HEK293 (cell line): ENCODE results near the gene HSF2.

Source experiments
- CTCF ChIA-PET: fragments of 350-600 bp; formaldehyde crosslinking; extraction: SDS; loops from one replicate; lab custom pipeline; 2021; ENCODE audit warnings: antibody characterized with exemption; lab: Yijun Ruan, JAX
- POLR2A ChIA-PET: fragments of 300-600 bp; formaldehyde crosslinking; extraction: SDS; loops from one replicate; lab custom pipeline; 2020; ENCODE audit warnings: antibody characterized with exemption, inconsistent platforms; lab: Yijun Ruan, JAX
- H3K27ac ChIP-seq: fragments of 200-500 bp; sonication (Bioruptor generic); 2 replicates; pipeline ENCODE4 v1.5.1; 2014; ENCODE audit warnings: low read depth, low read length, control low read depth, inconsistent platforms; ENCODE audit errors: extremely low read depth
- H3K36me3 ChIP-seq, 2 experiments: fragments of 200-500 bp in 1 of 2; sonication (Bioruptor generic) in 1 of 2; 1 replicate in 1 of 2; 2 replicates in 1 of 2; pipeline ENCODE4 v1.5.1; 2014 to 2017; ENCODE audit warnings: inconsistent platforms in 2 of 2, low read length in 2 of 2; ENCODE audit not compliant: control insufficient read depth in 2 of 2, insufficient read depth in 1 of 2
- H3K4me1 ChIP-seq: fragments of 200-500 bp; sonication (Bioruptor generic); 2 replicates; pipeline ENCODE4 v1.5.1; 2014; ENCODE audit warnings: mild to moderate bottlenecking, low read length, inconsistent platforms; ENCODE audit not compliant: control insufficient read depth, insufficient read depth
- H3K4me3 ChIP-seq: 2 replicates; pipeline ENCODE4 v1.5.1; 2011; ENCODE audit warnings: low read depth, mild to moderate bottlenecking, control low read depth, low read length, moderate library complexity
- H3K9me3 ChIP-seq: fragments of 200-500 bp; sonication (Bioruptor generic); 2 replicates; pipeline ENCODE4 v1.5.1; 2014; ENCODE audit warnings: low read depth, low read length, inconsistent platforms; ENCODE audit not compliant: control insufficient read depth, insufficient read depth
- SCRT2 ChIP-seq: fragments of 450-650 bp; formaldehyde crosslinking; IDR thresholded peaks from 2 replicates; pipeline ENCODE4 v1.5.1; 2016; ENCODE audit warnings: missing biosample characterization, missing genetic modification characterization
- ZBTB20 ChIP-seq: fragments of 450-650 bp; formaldehyde crosslinking; IDR thresholded peaks from 2 replicates; pipeline ENCODE4 v1.5.1; 2016; ENCODE audit warnings: missing biosample characterization, missing genetic modification characterization
- ZNF138 ChIP-seq: fragments of 450-650 bp; formaldehyde crosslinking; IDR thresholded peaks from 2 replicates; pipeline ENCODE4 v1.5.1; 2016; ENCODE audit warnings: missing biosample characterization, missing genetic modification characterization, borderline replicate concordance
- ZNF266 ChIP-seq: fragments of 450-650 bp; formaldehyde crosslinking; IDR thresholded peaks from 2 replicates; pipeline ENCODE4 v1.5.1; 2016; ENCODE audit warnings: missing biosample characterization, missing genetic modification characterization, low read depth
- ZNF48 ChIP-seq: fragments of 450-650 bp; formaldehyde crosslinking; IDR thresholded peaks from 2 replicates; pipeline ENCODE4 v1.5.1; 2016; ENCODE audit warnings: missing biosample characterization, missing genetic modification characterization
- ZNF585B ChIP-seq: fragments of 450-650 bp; formaldehyde crosslinking; IDR thresholded peaks from 2 replicates; pipeline ENCODE4 v1.5.1; 2016; ENCODE audit warnings: missing biosample characterization, missing genetic modification characterization
- ZSCAN16 ChIP-seq: fragments of 450-650 bp; formaldehyde crosslinking; IDR thresholded peaks from 2 replicates; pipeline ENCODE4 v1.5.1; 2016; ENCODE audit warnings: missing biosample characterization, missing genetic modification characterization
- TF ChIP-seq, protein P1 (sequence below): fragments of 450-650 bp; formaldehyde crosslinking; IDR thresholded peaks from 2 replicates; pipeline ENCODE4 v1.5.1; 2016; ENCODE audit warnings: missing biosample characterization, missing genetic modification characterization, low read depth
- TF ChIP-seq, protein P2 (sequence below): fragments of 450-650 bp; formaldehyde crosslinking; IDR thresholded peaks from 2 replicates; pipeline ENCODE4 v1.5.1; 2016; ENCODE audit warnings: missing biosample characterization, missing genetic modification characterization
- TF ChIP-seq, protein P3 (sequence below): fragments of 450-650 bp; formaldehyde crosslinking; IDR thresholded peaks from 2 replicates; pipeline ENCODE4 v1.5.1; 2017; ENCODE audit warnings: missing biosample characterization, missing genetic modification characterization
- TF ChIP-seq, protein P4 (sequence below): fragments of 450-650 bp; formaldehyde crosslinking; IDR thresholded peaks from 2 replicates; pipeline ENCODE4 v1.5.1; 2016; ENCODE audit warnings: missing biosample characterization, missing genetic modification characterization
- TF ChIP-seq, protein P5 (sequence below): fragments of 450-650 bp; formaldehyde crosslinking; IDR thresholded peaks from 2 replicates; pipeline ENCODE4 v1.5.1; 2016; ENCODE audit warnings: missing biosample characterization, missing genetic modification characterization
- TF ChIP-seq, protein P6 (sequence below): IDR thresholded peaks from 2 replicates; pipeline ENCODE4 v1.6.1; 2011; ENCODE audit warnings: mild to moderate bottlenecking, low read depth, low read length, borderline replicate concordance
- TF ChIP-seq, protein P7 (sequence below): fragments of 450-650 bp; formaldehyde crosslinking; conservative IDR thresholded peaks from 2 replicates; pipeline ENCODE4 v1.5.1; 2016; ENCODE audit warnings: low read depth, missing biosample characterization, missing genetic modification characterization

The HSF2 gene

DNA sequence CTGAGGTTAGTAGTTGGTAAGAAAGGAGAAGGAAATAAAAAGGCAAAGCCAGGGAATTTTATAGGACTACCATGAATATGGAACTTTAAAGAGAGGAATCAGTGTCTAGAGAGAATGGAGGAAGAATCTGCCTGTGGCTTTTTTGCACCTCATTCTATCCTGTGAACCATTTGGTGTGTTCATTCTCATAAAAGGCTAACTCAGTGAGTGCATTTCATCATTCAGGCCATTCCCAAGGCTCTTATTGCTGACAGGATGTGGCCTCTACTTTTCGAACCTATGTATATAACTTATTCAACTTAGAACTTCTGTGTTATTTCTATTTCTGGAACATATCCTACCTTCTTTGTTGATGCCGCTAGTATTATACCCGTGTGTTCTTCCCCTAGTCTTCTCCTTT is 27.1 kb downstream of the HSF2 start (continued):
- TF ChIP-seq, protein P1, sequence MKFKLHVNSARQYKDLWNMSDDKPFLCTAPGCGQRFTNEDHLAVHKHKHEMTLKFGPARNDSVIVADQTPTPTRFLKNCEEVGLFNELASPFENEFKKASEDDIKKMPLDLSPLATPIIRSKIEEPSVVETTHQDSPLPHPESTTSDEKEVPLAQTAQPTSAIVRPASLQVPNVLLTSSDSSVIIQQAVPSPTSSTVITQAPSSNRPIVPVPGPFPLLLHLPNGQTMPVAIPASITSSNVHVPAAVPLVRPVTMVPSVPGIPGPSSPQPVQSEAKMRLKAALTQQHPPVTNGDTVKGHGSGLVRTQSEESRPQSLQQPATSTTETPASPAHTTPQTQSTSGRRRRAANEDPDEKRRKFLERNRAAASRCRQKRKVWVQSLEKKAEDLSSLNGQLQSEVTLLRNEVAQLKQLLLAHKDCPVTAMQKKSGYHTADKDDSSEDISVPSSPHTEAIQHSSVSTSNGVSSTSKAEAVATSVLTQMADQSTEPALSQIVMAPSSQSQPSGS (tag by site-specific recombination), result no peak
- TF ChIP-seq, protein P2, sequence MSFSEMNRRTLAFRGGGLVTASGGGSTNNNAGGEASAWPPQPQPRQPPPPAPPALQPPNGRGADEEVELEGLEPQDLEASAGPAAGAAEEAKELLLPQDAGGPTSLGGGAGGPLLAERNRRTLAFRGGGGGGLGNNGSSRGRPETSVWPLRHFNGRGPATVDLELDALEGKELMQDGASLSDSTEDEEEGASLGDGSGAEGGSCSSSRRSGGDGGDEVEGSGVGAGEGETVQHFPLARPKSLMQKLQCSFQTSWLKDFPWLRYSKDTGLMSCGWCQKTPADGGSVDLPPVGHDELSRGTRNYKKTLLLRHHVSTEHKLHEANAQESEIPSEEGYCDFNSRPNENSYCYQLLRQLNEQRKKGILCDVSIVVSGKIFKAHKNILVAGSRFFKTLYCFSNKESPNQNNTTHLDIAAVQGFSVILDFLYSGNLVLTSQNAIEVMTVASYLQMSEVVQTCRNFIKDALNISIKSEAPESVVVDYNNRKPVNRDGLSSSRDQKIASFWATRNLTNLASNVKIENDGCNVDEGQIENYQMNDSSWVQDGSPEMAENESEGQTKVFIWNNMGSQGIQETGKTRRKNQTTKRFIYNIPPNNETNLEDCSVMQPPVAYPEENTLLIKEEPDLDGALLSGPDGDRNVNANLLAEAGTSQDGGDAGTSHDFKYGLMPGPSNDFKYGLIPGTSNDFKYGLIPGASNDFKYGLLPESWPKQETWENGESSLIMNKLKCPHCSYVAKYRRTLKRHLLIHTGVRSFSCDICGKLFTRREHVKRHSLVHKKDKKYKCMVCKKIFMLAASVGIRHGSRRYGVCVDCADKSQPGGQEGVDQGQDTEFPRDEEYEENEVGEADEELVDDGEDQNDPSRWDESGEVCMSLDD (tag by site-specific recombination), result no peak
- no peak for TF ChIP-seq ZNF138 (tag by site-specific recombination)

DNA sequence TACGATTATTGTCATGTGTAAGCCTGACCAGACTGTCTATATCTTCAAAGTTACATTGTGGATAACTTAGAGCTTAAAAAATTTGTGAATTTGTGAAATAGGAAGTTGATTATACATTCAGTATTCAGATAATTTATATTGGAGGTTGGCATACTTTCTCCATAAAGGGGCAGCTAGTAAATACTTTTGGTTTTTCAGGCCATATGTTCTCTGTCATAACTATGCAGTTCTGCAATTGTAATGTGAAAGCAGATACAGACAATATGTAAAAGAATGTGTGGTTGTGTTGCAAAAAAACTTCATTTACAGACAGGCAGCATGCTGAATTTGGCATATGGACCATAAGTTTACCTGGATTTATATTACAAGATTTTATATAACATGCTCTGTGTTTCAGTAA is 29.3 kb downstream of the HSF2 start:
- TF ChIP-seq, protein P1 (tag by site-specific recombination), result no peak
- TF ChIP-seq, protein P3, sequence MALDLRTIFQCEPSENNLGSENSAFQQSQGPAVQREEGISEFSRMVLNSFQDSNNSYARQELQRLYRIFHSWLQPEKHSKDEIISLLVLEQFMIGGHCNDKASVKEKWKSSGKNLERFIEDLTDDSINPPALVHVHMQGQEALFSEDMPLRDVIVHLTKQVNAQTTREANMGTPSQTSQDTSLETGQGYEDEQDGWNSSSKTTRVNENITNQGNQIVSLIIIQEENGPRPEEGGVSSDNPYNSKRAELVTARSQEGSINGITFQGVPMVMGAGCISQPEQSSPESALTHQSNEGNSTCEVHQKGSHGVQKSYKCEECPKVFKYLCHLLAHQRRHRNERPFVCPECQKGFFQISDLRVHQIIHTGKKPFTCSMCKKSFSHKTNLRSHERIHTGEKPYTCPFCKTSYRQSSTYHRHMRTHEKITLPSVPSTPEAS (tag by site-specific recombination), result no peak
- TF ChIP-seq, protein P4, sequence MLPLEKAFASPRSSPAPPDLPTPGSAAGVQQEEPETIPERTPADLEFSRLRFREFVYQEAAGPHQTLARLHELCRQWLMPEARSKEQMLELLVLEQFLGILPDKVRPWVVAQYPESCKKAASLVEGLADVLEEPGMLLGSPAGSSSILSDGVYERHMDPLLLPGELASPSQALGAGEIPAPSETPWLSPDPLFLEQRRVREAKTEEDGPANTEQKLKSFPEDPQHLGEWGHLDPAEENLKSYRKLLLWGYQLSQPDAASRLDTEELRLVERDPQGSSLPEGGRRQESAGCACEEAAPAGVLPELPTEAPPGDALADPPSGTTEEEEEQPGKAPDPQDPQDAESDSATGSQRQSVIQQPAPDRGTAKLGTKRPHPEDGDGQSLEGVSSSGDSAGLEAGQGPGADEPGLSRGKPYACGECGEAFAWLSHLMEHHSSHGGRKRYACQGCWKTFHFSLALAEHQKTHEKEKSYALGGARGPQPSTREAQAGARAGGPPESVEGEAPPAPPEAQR, result no peak
- TF ChIP-seq ZNF48 (tag by site-specific recombination), result no peak
- no peak for TF ChIP-seq ZNF266 (tag by site-specific recombination)
- TF ChIP-seq ZBTB20 (tag by site-specific recombination), result no peak
- no peak for TF ChIP-seq ZNF585B (tag by site-specific recombination)
- TF ChIP-seq, protein P5, sequence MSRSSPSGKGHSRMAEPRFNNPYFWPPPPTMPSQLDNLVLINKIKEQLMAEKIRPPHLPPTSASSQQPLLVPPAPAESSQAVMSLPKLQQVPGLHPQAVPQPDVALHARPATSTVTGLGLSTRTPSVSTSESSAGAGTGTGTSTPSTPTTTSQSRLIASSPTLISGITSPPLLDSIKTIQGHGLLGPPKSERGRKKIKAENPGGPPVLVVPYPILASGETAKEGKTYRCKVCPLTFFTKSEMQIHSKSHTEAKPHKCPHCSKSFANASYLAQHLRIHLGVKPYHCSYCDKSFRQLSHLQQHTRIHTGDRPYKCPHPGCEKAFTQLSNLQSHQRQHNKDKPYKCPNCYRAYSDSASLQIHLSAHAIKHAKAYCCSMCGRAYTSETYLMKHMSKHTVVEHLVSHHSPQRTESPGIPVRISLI (tag by site-specific recombination), result no peak
- TF ChIP-seq SCRT2, result no peak
- TF ChIP-seq, protein P6, sequence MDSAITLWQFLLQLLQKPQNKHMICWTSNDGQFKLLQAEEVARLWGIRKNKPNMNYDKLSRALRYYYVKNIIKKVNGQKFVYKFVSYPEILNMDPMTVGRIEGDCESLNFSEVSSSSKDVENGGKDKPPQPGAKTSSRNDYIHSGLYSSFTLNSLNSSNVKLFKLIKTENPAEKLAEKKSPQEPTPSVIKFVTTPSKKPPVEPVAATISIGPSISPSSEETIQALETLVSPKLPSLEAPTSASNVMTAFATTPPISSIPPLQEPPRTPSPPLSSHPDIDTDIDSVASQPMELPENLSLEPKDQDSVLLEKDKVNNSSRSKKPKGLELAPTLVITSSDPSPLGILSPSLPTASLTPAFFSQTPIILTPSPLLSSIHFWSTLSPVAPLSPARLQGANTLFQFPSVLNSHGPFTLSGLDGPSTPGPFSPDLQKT, result no peak
- TF ChIP-seq, protein P7, sequence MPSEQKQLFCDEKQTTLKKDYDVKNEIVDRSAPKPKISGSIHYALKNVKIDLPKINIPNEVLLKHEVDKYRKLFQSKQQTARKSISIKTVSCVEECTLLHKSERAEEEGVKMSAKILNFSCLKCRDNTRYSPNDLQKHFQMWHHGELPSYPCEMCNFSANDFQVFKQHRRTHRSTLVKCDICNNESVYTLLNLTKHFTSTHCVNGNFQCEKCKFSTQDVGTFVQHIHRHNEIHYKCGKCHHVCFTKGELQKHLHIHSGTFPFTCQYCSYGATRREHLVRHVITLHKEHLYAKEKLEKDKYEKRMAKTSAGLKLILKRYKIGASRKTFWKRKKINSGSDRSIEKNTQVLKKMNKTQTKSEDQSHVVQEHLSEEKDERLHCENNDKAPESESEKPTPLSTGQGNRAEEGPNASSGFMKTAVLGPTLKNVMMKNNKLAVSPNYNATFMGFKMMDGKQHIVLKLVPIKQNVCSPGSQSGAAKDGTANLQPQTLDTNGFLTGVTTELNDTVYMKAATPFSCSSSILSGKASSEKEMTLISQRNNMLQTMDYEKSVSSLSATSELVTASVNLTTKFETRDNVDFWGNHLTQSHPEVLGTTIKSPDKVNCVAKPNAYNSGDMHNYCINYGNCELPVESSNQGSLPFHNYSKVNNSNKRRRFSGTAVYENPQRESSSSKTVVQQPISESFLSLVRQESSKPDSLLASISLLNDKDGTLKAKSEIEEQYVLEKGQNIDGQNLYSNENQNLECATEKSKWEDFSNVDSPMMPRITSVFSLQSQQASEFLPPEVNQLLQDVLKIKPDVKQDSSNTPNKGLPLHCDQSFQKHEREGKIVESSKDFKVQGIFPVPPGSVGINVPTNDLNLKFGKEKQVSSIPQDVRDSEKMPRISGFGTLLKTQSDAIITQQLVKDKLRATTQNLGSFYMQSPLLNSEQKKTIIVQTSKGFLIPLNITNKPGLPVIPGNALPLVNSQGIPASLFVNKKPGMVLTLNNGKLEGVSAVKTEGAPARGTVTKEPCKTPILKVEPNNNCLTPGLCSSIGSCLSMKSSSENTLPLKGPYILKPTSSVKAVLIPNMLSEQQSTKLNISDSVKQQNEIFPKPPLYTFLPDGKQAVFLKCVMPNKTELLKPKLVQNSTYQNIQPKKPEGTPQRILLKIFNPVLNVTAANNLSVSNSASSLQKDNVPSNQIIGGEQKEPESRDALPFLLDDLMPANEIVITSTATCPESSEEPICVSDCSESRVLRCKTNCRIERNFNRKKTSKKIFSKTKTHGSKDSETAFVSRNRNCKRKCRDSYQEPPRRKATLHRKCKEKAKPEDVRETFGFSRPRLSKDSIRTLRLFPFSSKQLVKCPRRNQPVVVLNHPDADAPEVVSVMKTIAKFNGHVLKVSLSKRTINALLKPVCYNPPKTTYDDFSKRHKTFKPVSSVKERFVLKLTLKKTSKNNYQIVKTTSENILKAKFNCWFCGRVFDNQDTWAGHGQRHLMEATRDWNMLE, result no peak
- no peak for TF ChIP-seq ZSCAN16 (tag by site-specific recombination)
- CTCF ChIA-PET, result interaction anchor here (0.5 to 2.8 kb wide), 2 partner anchors 10 to 33 kb away, joined by 3 to 8 read pairs; no protein-coding TSS in a partner anchor
- no peak overlapping the region for H3K4me3 ChIP-seq
- POLR2A ChIA-PET, result no interaction called here
- peaks cover 16 to 95% of the 10 kb centered on the region in 2 experiments; a peak in 2 of 3 replicates for H3K36me3 ChIP-seq
- no peaks in the 10 kb centered on the region for H3K9me3 ChIP-seq
- H3K27ac ChIP-seq, result no peak overlapping the region
- no peaks in the 10 kb centered on the region for H3K4me1 ChIP-seq
